DND-41 (cell line): ENCODE data around the gene NUDCD3.
A peak's percentile ranks its signal among the peaks of the same experiment; 100 is the strongest.

Source experiments
- ATAC-seq: fragments of 200-7000 bp; cut with Tn5 transposase; 3 replicates; pipeline ENCODE4 v1.9.1; 2021; ENCODE audit warnings: low read depth; ENCODE audit not compliant: insufficient read depth
- DNase-seq: peaks from one replicate; pipeline ENCODE4 v3.0.0-alpha.2; 2020
- H2AFZ ChIP-seq: 2 replicates; pipeline ENCODE4 v1.6.0; 2012; ENCODE audit warnings: low read depth, low read length
- H3K27ac ChIP-seq: 2 replicates; pipeline ENCODE4 v1.5.1; 2012; ENCODE audit warnings: low read length, inconsistent platforms
- H3K27me3 ChIP-seq: fragments of 200-600 bp; sonication (generic); 2 replicates; pipeline ENCODE4 v1.6.0; 2012; ENCODE audit warnings: low read length, mild to moderate bottlenecking, inconsistent platforms; ENCODE audit not compliant: insufficient read depth, poor library complexity
- H3K36me3 ChIP-seq: 2 replicates; pipeline ENCODE4 v1.5.1; 2012; ENCODE audit warnings: low read length, inconsistent platforms; ENCODE audit not compliant: insufficient read depth
- H3K4me1 ChIP-seq: 2 replicates; pipeline ENCODE4 v1.5.1; 2012; ENCODE audit warnings: mild to moderate bottlenecking, low read length; ENCODE audit not compliant: insufficient read depth
- H3K4me2 ChIP-seq: 2 replicates; pipeline ENCODE4 v1.6.0; 2012; ENCODE audit warnings: mild to moderate bottlenecking, moderate library complexity, low read length, inconsistent platforms; ENCODE audit not compliant: insufficient read depth
- H3K4me3 ChIP-seq, 2 experiments: fragments of 200-600 bp in 1 of 2; shearing (Covaris generic) in 1 of 2; 2 replicates each; pipeline ENCODE4 v1.5.1; 2012 to 2016; ENCODE audit warnings: inconsistent platforms in 2 of 2, low read length in 2 of 2, mild to moderate bottlenecking in 2 of 2, low read depth in 1 of 2, moderate library complexity in 1 of 2
- H3K79me2 ChIP-seq: 2 replicates; pipeline ENCODE4 v1.6.0; 2012; ENCODE audit warnings: low read length, inconsistent platforms; ENCODE audit not compliant: insufficient read depth
- H3K9ac ChIP-seq: 2 replicates; pipeline ENCODE4 v1.6.0; 2012; ENCODE audit warnings: low read depth, mild to moderate bottlenecking, inconsistent platforms, low read length, moderate library complexity
- H3K9me3 ChIP-seq: 2 replicates; pipeline ENCODE4 v1.5.1; 2012; ENCODE audit warnings: low read length, moderate library complexity, mild to moderate bottlenecking, inconsistent platforms; ENCODE audit not compliant: insufficient read depth, severe bottlenecking
- H4K20me1 ChIP-seq: 2 replicates; pipeline ENCODE4 v1.6.0; 2012; ENCODE audit warnings: low read length; ENCODE audit not compliant: insufficient read depth
- CTCF ChIP-seq: IDR thresholded peaks from 2 replicates; pipeline ENCODE4 v1.5.1; 2012; ENCODE audit warnings: borderline replicate concordance, low read length, moderate library complexity, mild to moderate bottlenecking; ENCODE audit not compliant: poor library complexity, severe bottlenecking; ENCODE audit errors: extremely low read depth
- EZH2 ChIP-seq: IDR thresholded peaks from 3 replicates; pipeline ENCODE4 v1.6.1; 2012; ENCODE audit warnings: borderline replicate concordance, low read depth, mild to moderate bottlenecking, moderate library complexity, low read length, inconsistent platforms; ENCODE audit not compliant: severe bottlenecking

Gene NUDCD3

GRCh38 chr7:44490351-44491200 is at the start of gene NUDCD3:
Gene NUDCD3 (minus strand): TSS chr7:44490658. CDS start chr7:44490600, 58 bp downstream.
- Histone ChIP-seq H3K27me3 (no peaks in the 10 kb centered on the region), H3K4me2 (peak within 1 kb of the TSS; percentile 92), H3K9me3 (no peaks in the 10 kb centered on the region), H3K4me1 (peaks cover 27% of the 10 kb centered on the region), H4K20me1 (no peaks in the 10 kb centered on the region), H3K36me3 (peaks cover 5% of the 10 kb centered on the region), H3K9ac (peak within 1 kb of the TSS; percentile 89), H2AFZ (peak within 1 kb of the TSS; percentile 95), H3K79me2 (peaks cover 41% of the 10 kb centered on the region), H3K4me3 (peak within 1 kb of the TSS; percentile 73 to 79), H3K27ac (peak within 1 kb of the TSS; percentile 89)
- peak; percentile 41 for TF ChIP-seq CTCF
- TF ChIP-seq EZH2: no peak
- peak; percentile 87 for DNase-seq
- ATAC-seq: peak; percentile 79

- Histone ChIP-seq H3K4me2 (no peak overlapping the region), H3K79me2 (no peaks in the 10 kb centered on the region), H4K20me1 (no peaks in the 10 kb centered on the region), H3K9ac (no peak overlapping the region), H2AFZ (no peak overlapping the region), H3K4me3 (no peak overlapping the region), H3K36me3 (no peaks in the 10 kb centered on the region), H3K27me3 (peaks cover 3% of the 10 kb centered on the region), H3K9me3 (no peaks in the 10 kb centered on the region), H3K27ac (no peak overlapping the region), H3K4me1 (no peaks in the 10 kb centered on the region)
- ATAC-seq: no peak
- TF ChIP-seq EZH2: no peak
- TF ChIP-seq CTCF: no peak
- DNase-seq: no peak
These were observed 49.4 kb upstream of the NUDCD3 start for GRCh38 chr7:44539669-44540506.

- no peak overlapping the region for H3K4me3 ChIP-seq
- TF ChIP-seq CTCF (no peak), EZH2 (no peak)
- DNase-seq (no peak), ATAC-seq (no peak)
- no peak overlapping the region for H3K4me2 ChIP-seq
- H3K9me3 ChIP-seq: no peaks in the 10 kb centered on the region
- no peak overlapping the region for H3K27ac ChIP-seq
- no peak overlapping the region for H2AFZ ChIP-seq
- no peak overlapping the region for H3K9ac ChIP-seq
- no peaks in the 10 kb centered on the region for H3K4me1 ChIP-seq
- H3K27me3 ChIP-seq: peaks cover 3% of the 10 kb centered on the region
- H3K36me3 ChIP-seq: no peaks in the 10 kb centered on the region
- no peaks in the 10 kb centered on the region for H3K79me2 ChIP-seq
- H4K20me1 ChIP-seq: no peaks in the 10 kb centered on the region
These were observed 48.6 kb upstream of the NUDCD3 start for GRCh38 chr7:44538798-44539668.
